SJSA1 (cell line): ENCODE data around the gene ANKFN1. TPM values are rescaled to one million over a fixed set of nuclear protein-coding genes. Genes with fewer than 3 reads are reported as not detected.

Source experiments
- DNase-seq, 2 experiments: peaks; one replicate each; pipeline ENCODE4 v3.0.0-alpha.2; 2015 to 2020; ENCODE audit warnings: low spot score in 2 of 2, low read depth in 1 of 2
- H3K27ac ChIP-seq: fragments of 250-450 bp; sonication (Bioruptor Pico); 2 replicates; pipeline ENCODE4 v1.5.1; 2020; ENCODE audit warnings: mild to moderate bottlenecking, moderate library complexity
- H3K27me3 ChIP-seq: fragments of 250-450 bp; sonication (Bioruptor Pico); replicated peaks from 2 replicates; pipeline ENCODE4 v1.5.1; 2020; ENCODE audit warnings: mild to moderate bottlenecking, moderate library complexity
- H3K36me3 ChIP-seq: fragments of 250-450 bp; sonication (Bioruptor Pico); 2 replicates; pipeline ENCODE4 v1.5.1; 2020; ENCODE audit warnings: mild to moderate bottlenecking
- H3K4me1 ChIP-seq: fragments of 250-450 bp; sonication (Bioruptor Pico); replicated peaks from 2 replicates; pipeline ENCODE4 v1.6.1; 2021; ENCODE audit warnings: mild to moderate bottlenecking
- H3K4me3 ChIP-seq: fragments of 250-450 bp; sonication (Bioruptor Pico); 2 replicates; pipeline ENCODE4 v1.5.1; 2020; ENCODE audit warnings: mild to moderate bottlenecking
- H3K9me3 ChIP-seq: fragments of 250-450 bp; sonication (Bioruptor Pico); replicated peaks from 2 replicates; pipeline ENCODE4 v1.5.1; 2020; ENCODE audit warnings: mild to moderate bottlenecking
- total RNA-seq: library from RNA; depleted of rRNA; stranded (reverse); fragments of >200 nt; shearing (Covaris generic); gene quantifications from 2 replicates; pipeline ENCODE4 v1.2.3, GENCODE V29; 2014

Gene ANKFN1
- total RNA-seq, 1 experiment from 2014 or later = 0.32 TPM

DNA sequence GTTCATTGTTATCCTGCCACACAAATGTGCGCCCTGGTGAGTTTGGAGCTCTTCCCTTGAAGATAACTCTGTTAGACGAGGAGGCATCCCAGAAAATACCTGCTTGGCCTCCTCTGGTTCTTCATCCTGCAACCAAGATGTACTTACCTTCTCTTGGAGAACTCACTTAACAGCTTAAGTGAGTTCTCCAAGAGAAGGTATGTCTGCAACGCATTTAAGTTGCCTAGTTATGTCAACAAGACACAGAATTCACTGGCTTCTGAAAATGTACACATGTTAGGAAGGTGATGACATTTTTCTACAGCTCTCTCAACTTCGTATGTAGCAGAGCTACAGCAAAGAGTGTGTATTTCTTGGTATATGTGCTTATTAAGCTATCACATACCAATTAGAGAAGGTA, 361.6 kb downstream of the ANKFN1 start:
- Histone ChIP-seq H3K27me3 (peaks cover 14% of the 10 kb centered on the region; the same call in 1 of the 2 replicates), H3K4me3 (no peak overlapping the region), H3K27ac (no peak overlapping the region), H3K4me1 (no peaks in the 10 kb centered on the region), H3K9me3 (no peaks in the 10 kb centered on the region), H3K36me3 (no peaks in the 10 kb centered on the region)
- no peak for DNase-seq

- Histone ChIP-seq H3K27me3 (peaks cover 5% of the 10 kb centered on the region; the same call in 1 of the 2 replicates), H3K36me3 (no peaks in the 10 kb centered on the region), H3K4me3 (no peak overlapping the region), H3K9me3 (no peaks in the 10 kb centered on the region), H3K4me1 (no peaks in the 10 kb centered on the region), H3K27ac (no peak overlapping the region)
- DNase-seq = no peak
Observed at GRCh38 chr17:56521414-56522141, 368.3 kb downstream of the ANKFN1 start.

DNA sequence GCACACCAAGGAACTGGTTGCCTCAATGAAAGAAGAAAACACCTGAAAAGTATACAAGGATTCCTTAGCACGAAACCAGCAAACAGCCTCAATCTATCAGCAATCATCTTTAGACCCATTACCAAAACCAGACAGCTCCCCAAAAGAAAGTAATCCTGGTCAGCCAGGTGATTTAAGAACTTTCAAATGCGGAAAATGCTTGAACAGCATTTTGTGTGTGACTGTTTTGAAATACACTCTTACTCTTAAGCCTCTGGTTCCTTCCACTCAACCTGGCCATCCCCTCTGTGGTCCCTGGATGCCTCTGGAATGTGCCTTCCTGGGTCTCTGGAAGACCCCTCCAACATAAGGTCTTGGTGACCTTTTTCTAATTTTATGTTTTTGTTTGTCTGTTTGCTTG, 369.8 kb downstream of the ANKFN1 start:
- Histone ChIP-seq H3K9me3 (no peaks in the 10 kb centered on the region), H3K4me3 (no peak overlapping the region), H3K27me3 (peaks cover 5% of the 10 kb centered on the region; the same call in 1 of the 2 replicates), H3K4me1 (no peaks in the 10 kb centered on the region), H3K27ac (no peak overlapping the region), H3K36me3 (no peaks in the 10 kb centered on the region)
- DNase-seq = no peak

DNA sequence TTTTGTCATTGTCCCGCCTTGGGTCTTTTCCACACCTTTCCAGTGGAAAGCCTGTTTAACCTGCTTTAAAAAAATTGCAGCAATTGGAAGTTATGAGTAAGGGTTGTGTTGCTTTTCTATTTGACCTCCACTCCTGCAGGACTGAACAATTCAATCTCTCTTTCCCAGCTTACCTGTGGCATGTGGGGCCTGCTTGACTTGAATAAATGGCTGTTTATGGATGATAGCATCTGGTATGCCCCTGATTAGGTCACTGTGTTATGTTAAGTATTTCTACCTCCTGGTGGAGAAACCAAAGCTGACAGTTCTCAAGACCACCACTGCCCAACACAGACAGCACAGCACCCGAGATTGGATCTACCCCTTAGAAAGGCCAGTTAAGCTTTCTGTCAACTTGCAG, 375.4 kb downstream of the ANKFN1 start:
- Histone ChIP-seq H3K27ac (no peak overlapping the region), H3K9me3 (no peaks in the 10 kb centered on the region), H3K36me3 (no peaks in the 10 kb centered on the region), H3K4me3 (no peak overlapping the region), H3K4me1 (no peaks in the 10 kb centered on the region), H3K27me3 (peaks cover 5% of the 10 kb centered on the region; the same call in 1 of the 2 replicates)
- no peak for DNase-seq

DNA sequence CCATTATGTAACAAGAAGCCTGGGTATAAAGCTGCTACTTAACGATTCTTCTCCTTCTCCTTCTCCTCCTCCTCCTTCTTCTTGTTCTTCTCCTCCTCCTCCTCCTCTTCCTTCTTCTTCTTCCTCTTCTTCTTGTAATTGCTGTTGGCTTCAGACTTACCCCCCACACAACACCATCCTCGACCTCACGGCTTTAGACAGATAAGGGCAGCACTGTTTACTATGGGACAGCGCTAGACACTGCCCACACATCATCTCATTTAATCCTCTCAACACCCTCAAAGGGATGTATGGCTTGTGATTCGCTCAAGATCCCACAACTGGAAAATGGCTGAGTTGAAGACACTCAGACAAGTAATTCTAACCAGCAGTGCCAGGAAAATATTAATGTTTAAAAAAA, 379.7 kb downstream of the ANKFN1 start:
- H3K27ac ChIP-seq = no peak overlapping the region
- DNase-seq = no peak
- no peaks in the 10 kb centered on the region for H3K9me3 ChIP-seq
- no peaks in the 10 kb centered on the region for H3K27me3 ChIP-seq
- no peak overlapping the region for H3K4me3 ChIP-seq
- no peaks in the 10 kb centered on the region for H3K4me1 ChIP-seq
- no peaks in the 10 kb centered on the region for H3K36me3 ChIP-seq

- no peaks in the 10 kb centered on the region for H3K9me3 ChIP-seq
- no peaks in the 10 kb centered on the region for H3K36me3 ChIP-seq
- DNase-seq = no peak
- no peaks in the 10 kb centered on the region for H3K27me3 ChIP-seq
- H3K4me3 ChIP-seq = no peak overlapping the region
- H3K27ac ChIP-seq = no peak overlapping the region
- peaks cover 8% of the 10 kb centered on the region for H3K4me1 ChIP-seq
Observed at GRCh38 chr17:56536766-56537165, 383.5 kb downstream of the ANKFN1 start.

DNA sequence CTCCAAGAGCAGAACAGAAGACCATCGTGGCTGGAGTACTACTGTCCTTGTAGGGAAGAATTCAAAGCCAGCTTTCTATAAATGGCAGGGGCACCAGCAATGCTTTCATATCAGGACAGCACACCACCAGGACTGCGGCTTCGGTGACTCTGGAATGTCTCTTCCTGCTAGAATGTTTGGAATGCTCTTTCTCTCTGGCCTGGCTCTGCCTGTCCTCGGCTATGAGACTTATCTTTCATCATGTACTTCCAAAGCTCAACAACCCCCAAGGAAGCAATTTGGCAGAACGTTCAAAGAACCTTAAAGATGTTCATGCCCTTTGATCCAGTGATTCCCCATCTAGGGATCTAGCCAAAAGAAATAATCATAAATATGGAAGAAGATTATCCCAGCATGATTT, 387.6 kb downstream of the ANKFN1 start:
- 0 out of 2 replicates have a peak, but pooled peaks cover 5% of the 10 kb centered on the region for H3K9me3 ChIP-seq
- H3K27ac ChIP-seq = no peak overlapping the region
- no peak overlapping the region for H3K4me3 ChIP-seq
- no peaks in the 10 kb centered on the region for H3K27me3 ChIP-seq
- H3K36me3 ChIP-seq = no peaks in the 10 kb centered on the region
- peak; percentile 59 to 60 for DNase-seq
- H3K4me1 ChIP-seq = peaks cover 8% of the 10 kb centered on the region

DNA sequence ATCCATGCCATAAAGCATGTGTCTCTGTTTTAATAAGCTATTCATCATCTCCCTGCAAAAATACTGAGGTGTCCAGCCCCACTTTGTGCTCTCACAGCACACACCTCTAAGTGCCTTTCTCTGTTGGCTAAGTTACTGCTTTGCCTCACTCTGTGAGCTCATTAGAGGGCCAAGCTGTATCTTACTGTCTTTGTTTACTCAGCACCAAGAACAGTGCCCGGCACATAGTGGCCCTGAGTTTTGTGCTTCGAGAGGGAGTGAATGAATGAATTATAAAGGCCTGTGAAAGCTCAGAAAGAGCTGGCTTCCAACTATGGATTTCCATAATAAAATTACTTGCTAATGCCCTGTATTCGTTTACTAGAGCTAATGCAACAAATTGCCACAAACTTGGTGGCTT, 390.0 kb downstream of the ANKFN1 start:
- Histone ChIP-seq H3K4me1 (peaks cover 8% of the 10 kb centered on the region), H3K9me3 (0 out of 2 replicates have a peak, but pooled peaks cover 5% of the 10 kb centered on the region), H3K36me3 (no peaks in the 10 kb centered on the region), H3K27ac (no peak overlapping the region), H3K4me3 (no peak overlapping the region), H3K27me3 (no peaks in the 10 kb centered on the region)
- no peak for DNase-seq

DNA sequence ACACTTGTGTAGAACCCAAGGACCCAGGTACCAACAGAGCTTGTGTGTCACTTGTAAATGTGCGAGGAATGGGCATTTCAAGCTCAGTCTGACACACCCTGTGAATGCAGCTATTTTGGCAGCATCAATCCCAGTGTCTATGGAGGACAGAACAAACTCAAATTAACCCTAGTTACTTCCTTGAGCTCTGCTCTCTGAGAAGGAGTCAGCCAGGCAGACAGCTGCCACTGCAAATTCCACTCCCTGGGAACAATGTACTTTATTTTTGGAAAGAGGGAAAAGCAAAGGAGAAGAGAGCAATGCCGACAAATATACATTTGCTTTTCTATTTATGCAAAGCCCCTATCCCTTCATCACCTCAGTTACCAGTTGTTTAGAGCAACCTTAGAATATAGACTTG, 391.8 kb downstream of the ANKFN1 start:
- Histone ChIP-seq H3K36me3 (no peaks in the 10 kb centered on the region), H3K27ac (no peak overlapping the region), H3K27me3 (no peaks in the 10 kb centered on the region), H3K4me1 (peaks cover 8% of the 10 kb centered on the region), H3K4me3 (no peak overlapping the region), H3K9me3 (0 out of 2 replicates have a peak, but pooled peaks cover 7% of the 10 kb centered on the region)
- no peak for DNase-seq

DNA sequence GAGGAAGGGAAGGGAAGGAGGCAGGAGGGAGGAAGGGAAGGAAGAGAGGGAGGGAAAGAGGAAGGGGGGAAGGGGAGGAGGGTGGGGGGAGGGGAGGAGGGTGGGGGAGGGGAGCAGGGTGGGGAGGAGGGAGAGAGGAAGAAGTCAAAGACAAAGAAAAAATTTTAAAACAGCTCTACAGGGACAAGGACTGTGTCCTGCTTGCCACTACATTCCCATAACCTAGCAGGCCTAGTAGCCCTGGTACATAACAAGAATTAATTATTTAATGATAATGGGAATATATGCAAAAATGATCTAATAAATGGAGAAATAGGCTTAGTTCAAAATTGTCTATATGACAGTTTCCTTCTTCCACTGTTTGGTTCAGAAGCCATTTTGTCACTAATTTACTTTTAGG, 392.7 kb downstream of the ANKFN1 start:
- Histone ChIP-seq H3K27ac (no peak overlapping the region), H3K36me3 (no peaks in the 10 kb centered on the region), H3K27me3 (no peaks in the 10 kb centered on the region), H3K9me3 (0 out of 2 replicates have a peak, but pooled peaks cover 7% of the 10 kb centered on the region), H3K4me1 (peaks cover 2% of the 10 kb centered on the region), H3K4me3 (no peak overlapping the region)
- no peak for DNase-seq

DNA sequence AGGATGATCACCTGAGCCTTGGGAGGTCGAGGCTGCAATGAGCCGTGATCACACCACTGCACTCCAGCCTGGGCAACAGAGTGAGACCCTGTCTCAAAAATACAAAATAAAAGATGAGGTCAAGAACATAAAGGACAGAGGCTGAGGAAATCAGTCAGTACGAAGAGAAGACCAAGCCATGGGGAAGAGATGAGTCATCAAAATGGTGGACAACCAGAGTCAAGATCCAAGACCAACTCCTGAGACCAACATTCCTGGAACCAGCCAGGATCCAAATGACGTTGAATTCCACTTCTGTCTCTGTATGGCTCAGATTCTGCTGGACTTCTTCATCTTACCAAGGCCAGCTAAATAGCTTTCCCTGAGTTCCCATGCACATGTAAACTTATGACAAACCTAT, 395.4 kb downstream of the ANKFN1 start:
- Histone ChIP-seq H3K9me3 (0 out of 2 replicates have a peak, but pooled peaks cover 7% of the 10 kb centered on the region), H3K27ac (no peak overlapping the region), H3K4me1 (no peaks in the 10 kb centered on the region), H3K27me3 (no peaks in the 10 kb centered on the region), H3K4me3 (no peak overlapping the region), H3K36me3 (no peaks in the 10 kb centered on the region)
- DNase-seq = no peak

DNA sequence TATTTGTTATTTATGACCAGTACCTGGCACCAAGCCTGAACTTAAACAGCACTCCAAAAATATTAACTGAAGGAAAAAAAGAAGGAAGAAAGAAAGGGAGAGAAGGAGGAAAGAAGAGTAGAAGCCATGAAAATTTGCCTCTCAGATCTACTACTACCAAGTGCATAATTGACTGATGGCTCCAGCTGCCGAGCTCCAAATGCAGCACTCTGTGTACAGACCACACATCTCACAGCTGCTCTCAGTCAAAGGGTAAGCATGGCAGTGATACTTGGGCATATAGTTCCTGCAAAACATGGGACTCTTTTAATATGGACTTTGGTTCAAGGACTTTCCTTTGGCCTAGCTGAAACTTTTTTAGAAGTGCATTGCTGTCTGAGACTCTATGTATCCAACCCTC, 396.2 kb downstream of the ANKFN1 start:
- 0 out of 2 replicates have a peak, but pooled peaks cover 7% of the 10 kb centered on the region for H3K9me3 ChIP-seq
- no peak for DNase-seq
- H3K27me3 ChIP-seq = no peaks in the 10 kb centered on the region
- no peak overlapping the region for H3K4me3 ChIP-seq
- H3K4me1 ChIP-seq = no peaks in the 10 kb centered on the region
- H3K36me3 ChIP-seq = no peaks in the 10 kb centered on the region
- H3K27ac ChIP-seq = no peak overlapping the region

DNA sequence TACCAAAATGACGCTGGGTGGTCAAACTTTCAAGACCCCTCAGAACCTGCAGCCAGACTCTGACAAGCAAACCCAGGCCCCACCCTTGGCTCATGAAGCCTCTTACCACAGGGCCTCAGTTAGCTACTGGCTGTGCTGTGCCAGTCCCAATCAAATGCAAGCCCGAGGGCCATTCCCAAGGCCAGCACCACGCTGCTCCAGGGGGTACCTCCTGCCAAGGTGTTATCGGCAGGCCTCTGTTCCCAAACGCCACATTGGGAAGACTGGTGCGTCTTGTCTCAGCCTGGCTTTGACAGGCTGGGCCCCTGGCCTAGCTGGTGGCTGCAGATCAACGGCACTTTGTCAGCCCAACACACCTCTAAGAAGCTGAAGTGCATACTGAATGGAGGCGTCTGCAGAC, 404.4 kb downstream of the ANKFN1 start:
- H3K4me1 ChIP-seq = no peaks in the 10 kb centered on the region
- peaks cover 7% of the 10 kb centered on the region for H3K27me3 ChIP-seq
- no peaks in the 10 kb centered on the region for H3K36me3 ChIP-seq
- no peak for DNase-seq
- no peak overlapping the region for H3K27ac ChIP-seq
- no peaks in the 10 kb centered on the region for H3K9me3 ChIP-seq
- no peak overlapping the region for H3K4me3 ChIP-seq

GRCh38 chr17:56558088-56558487, 404.8 kb downstream of the ANKFN1 start:
- Histone ChIP-seq H3K27me3 (peaks cover 7% of the 10 kb centered on the region), H3K9me3 (no peaks in the 10 kb centered on the region), H3K4me1 (no peaks in the 10 kb centered on the region), H3K27ac (no peak overlapping the region), H3K4me3 (no peak overlapping the region), H3K36me3 (no peaks in the 10 kb centered on the region)
- DNase-seq = no peak
